ENCODE data around the gene COL27A1. TPM values are rescaled to one million over a fixed set of nuclear protein-coding genes. Genes with fewer than 3 reads are reported as not detected.

The COL27A1 gene
- total RNA-seq, 1 donor from 2014 or later = 61.4 TPM

GRCh38 chr9:114130141-114130540 lies 25.2 kb upstream of the COL27A1 start:
- no peaks in the 10 kb centered on the region for H3K9me3 Mint-ChIP-seq (ENCODE audit: unreplicated experiment)
- H3K27me3 Mint-ChIP-seq (ENCODE audit: unreplicated experiment) = peaks cover 5% of the 10 kb centered on the region
- peaks cover 12% of the 10 kb centered on the region for H3K36me3 Mint-ChIP-seq (ENCODE audit: low read depth, unreplicated experiment)
- TF ChIP-seq CTCF (IDR thresholded peaks at IDR 0.05; ENCODE audit: unreplicated experiment) = no peak
- H3K4me1 Mint-ChIP-seq (ENCODE audit: unreplicated experiment) = peaks cover under 1% of the 10 kb centered on the region
- DNase-seq (ENCODE audit: low spot score) = no peak
- H3K4me3 Mint-ChIP-seq (ENCODE audit: unreplicated experiment) = no peak overlapping the region
- no peak overlapping the region for H3K27ac Mint-ChIP-seq (ENCODE audit: unreplicated experiment)

- DNase-seq (ENCODE audit: low spot score) = no peak
- no peak overlapping the region for H3K27ac Mint-ChIP-seq (ENCODE audit: unreplicated experiment)
- no peak for TF ChIP-seq CTCF (IDR thresholded peaks at IDR 0.05; ENCODE audit: unreplicated experiment)
- peaks cover 12% of the 10 kb centered on the region for H3K36me3 Mint-ChIP-seq (ENCODE audit: low read depth, unreplicated experiment)
- peaks cover 5% of the 10 kb centered on the region for H3K27me3 Mint-ChIP-seq (ENCODE audit: unreplicated experiment)
- no peaks in the 10 kb centered on the region for H3K4me1 Mint-ChIP-seq (ENCODE audit: unreplicated experiment)
- H3K9me3 Mint-ChIP-seq (ENCODE audit: unreplicated experiment) = no peaks in the 10 kb centered on the region
- H3K4me3 Mint-ChIP-seq (ENCODE audit: unreplicated experiment) = no peak overlapping the region
These were observed 24.6 kb upstream of the COL27A1 start for GRCh38 chr9:114130624-114131277.

- Mint-ChIP-seq H3K9me3 (ENCODE audit: unreplicated experiment) (no peaks in the 10 kb centered on the region), H3K4me1 (ENCODE audit: unreplicated experiment) (no peaks in the 10 kb centered on the region), H3K4me3 (ENCODE audit: unreplicated experiment) (no peak overlapping the region), H3K27ac (ENCODE audit: unreplicated experiment) (no peak overlapping the region), H3K36me3 (ENCODE audit: low read depth, unreplicated experiment) (peaks cover 12% of the 10 kb centered on the region), H3K27me3 (ENCODE audit: unreplicated experiment) (peaks cover 6% of the 10 kb centered on the region)
- no peak for TF ChIP-seq CTCF (IDR thresholded peaks at IDR 0.05; ENCODE audit: unreplicated experiment)
- no peak for DNase-seq (ENCODE audit: low spot score)
These were observed 23.4 kb upstream of the COL27A1 start for GRCh38 chr9:114131808-114132549.

- Mint-ChIP-seq H3K27me3 (ENCODE audit: unreplicated experiment) (peaks cover 10% of the 10 kb centered on the region), H3K4me1 (ENCODE audit: unreplicated experiment) (no peaks in the 10 kb centered on the region)
These were observed 22.8 kb upstream of the COL27A1 start for GRCh38 chr9:114132550-114132918.

More at GRCh38 chr9:114132550-114132918, 22.8 kb upstream of the COL27A1 start:
- TF ChIP-seq CTCF (IDR thresholded peaks at IDR 0.05; ENCODE audit: unreplicated experiment) = no peak
- H3K36me3 Mint-ChIP-seq (ENCODE audit: low read depth, unreplicated experiment) = peaks cover 8% of the 10 kb centered on the region
- H3K4me3 Mint-ChIP-seq (ENCODE audit: unreplicated experiment) = no peak overlapping the region
- H3K9me3 Mint-ChIP-seq (ENCODE audit: unreplicated experiment) = no peaks in the 10 kb centered on the region
- no peak overlapping the region for H3K27ac Mint-ChIP-seq (ENCODE audit: unreplicated experiment)
- DNase-seq (ENCODE audit: low spot score) = no peak

Data from endothelial cell (in vitro differentiated cells).